Smooth muscle cell (in vitro differentiated cells): ENCODE measurements around the gene CCDC88C. TPM values are rescaled to one million over a fixed set of nuclear protein-coding genes. Genes with fewer than 3 reads are reported as not detected.

Experiments
- DNase-seq: peaks from one replicate; lab custom pipeline; 2025; ENCODE audit not compliant: unreplicated experiment; lab: John Stamatoyannopoulos, UW
- H2AFZ ChIP-seq: fragments of 200-600 bp; sonication (generic); 2 replicates; pipeline ENCODE4 v1.6.0; 2016; ENCODE audit warnings: antibody characterized with exemption, low read depth, mild to moderate bottlenecking
- H3F3A ChIP-seq: fragments of 200-600 bp; sonication (generic); 2 replicates; pipeline ENCODE4 v1.6.0; 2017; ENCODE audit warnings: antibody characterized with exemption, low read depth
- H3K27ac ChIP-seq: fragments of 200-600 bp; sonication (generic); 2 replicates; pipeline ENCODE4 v1.5.1; 2016; ENCODE audit warnings: low read depth, mild to moderate bottlenecking
- H3K27me3 ChIP-seq: fragments of 200-600 bp; sonication (generic); 2 replicates; pipeline ENCODE4 v1.6.1; 2016; ENCODE audit warnings: low read depth, mild to moderate bottlenecking
- H3K36me3 ChIP-seq: fragments of 200-600 bp; sonication (generic); 2 replicates; pipeline ENCODE4 v1.5.1; 2016; ENCODE audit warnings: low read depth
- H3K4me1 ChIP-seq: fragments of 200-600 bp; sonication (generic); 2 replicates; pipeline ENCODE4 v1.5.1; 2016; ENCODE audit warnings: low read depth
- H3K4me2 ChIP-seq: fragments of 200-600 bp; sonication (generic); 2 replicates; pipeline ENCODE4 v1.6.0; 2016; ENCODE audit warnings: mild to moderate bottlenecking
- H3K4me3 ChIP-seq: fragments of 200-600 bp; sonication (generic); 2 replicates; pipeline ENCODE4 v1.5.1; 2016; ENCODE audit warnings: mild to moderate bottlenecking
- H3K79me2 ChIP-seq: fragments of 200-600 bp; sonication (generic); 2 replicates; pipeline ENCODE4 v1.6.0; 2016; ENCODE audit warnings: low read depth, mild to moderate bottlenecking
- H3K9ac ChIP-seq: fragments of 200-600 bp; sonication (generic); 2 replicates; pipeline ENCODE4 v1.6.0; 2016; ENCODE audit warnings: low read depth
- H3K9me3 ChIP-seq: fragments of 200-600 bp; sonication (generic); replicated peaks from 2 replicates; pipeline ENCODE4 v1.5.1; 2016; ENCODE audit warnings: low read depth
- H4K20me1 ChIP-seq: fragments of 200-600 bp; sonication (generic); 2 replicates; pipeline ENCODE4 v1.6.0; 2016; ENCODE audit warnings: low read depth
- CTCF ChIP-seq: fragments of 200-600 bp; sonication (generic); IDR thresholded peaks from 2 replicates; pipeline ENCODE4 v1.5.1; 2017; ENCODE audit warnings: borderline replicate concordance, mild to moderate bottlenecking, antibody characterized with exemption; ENCODE audit not compliant: insufficient read depth, poor library complexity, severe bottlenecking
- WGBS: methylation state at CpG from one replicate; pipeline ENCODE4 v1.1.7; 2016; ENCODE audit warnings: low lambda C conversion rate; 5-methylcytosine and 5-hydroxymethylcytosine counted together
- polyA plus RNA-seq: library from polyadenylated mRNA; unstranded; fragments of >200 nt; fragmentation: Nextera tagmentation; extraction: Ambion mirVana; gene quantifications from 2 replicates; pipeline ENCODE4 v1.2.1, GENCODE V29; 2016
- total RNA-seq: library from RNA; depleted of rRNA; stranded (reverse); fragments of >200 nt; gene quantifications from 2 replicates; pipeline ENCODE4 v1.2.3, GENCODE V29; 2014

CCDC88C gene
- total and polyA plus RNA-seq, 2 experiments from 2014 or later = 1.1 TPM; not detected in 1

- no peak for DNase-seq
- no peaks in the 10 kb centered on the region for H3K36me3 ChIP-seq
- TF ChIP-seq CTCF = peak; percentile 10
- H3K4me3 ChIP-seq = peak overlapping the region; percentile 54
- H3K4me2 ChIP-seq = peak overlapping the region; percentile 89
- no peak overlapping the region for H3K27ac ChIP-seq
- H3K79me2 ChIP-seq = no peaks in the 10 kb centered on the region
- no peak overlapping the region for H2AFZ ChIP-seq
- H3K9me3 ChIP-seq = no peaks in the 10 kb centered on the region
- H3K4me1 ChIP-seq = peaks cover 7% of the 10 kb centered on the region
- H3K9ac ChIP-seq = peak overlapping the region; percentile 58
- H3K27me3 ChIP-seq = no peaks in the 10 kb centered on the region
- WGBS = 7% methylated on average over 33 of the region's 95 CpGs
- no peaks in the 10 kb centered on the region for H4K20me1 ChIP-seq
- H3F3A ChIP-seq = peaks cover 18% of the 10 kb centered on the region
These were observed 164.5 kb downstream of the CCDC88C start for GRCh38 chr14:91252871-91253794.

DNA sequence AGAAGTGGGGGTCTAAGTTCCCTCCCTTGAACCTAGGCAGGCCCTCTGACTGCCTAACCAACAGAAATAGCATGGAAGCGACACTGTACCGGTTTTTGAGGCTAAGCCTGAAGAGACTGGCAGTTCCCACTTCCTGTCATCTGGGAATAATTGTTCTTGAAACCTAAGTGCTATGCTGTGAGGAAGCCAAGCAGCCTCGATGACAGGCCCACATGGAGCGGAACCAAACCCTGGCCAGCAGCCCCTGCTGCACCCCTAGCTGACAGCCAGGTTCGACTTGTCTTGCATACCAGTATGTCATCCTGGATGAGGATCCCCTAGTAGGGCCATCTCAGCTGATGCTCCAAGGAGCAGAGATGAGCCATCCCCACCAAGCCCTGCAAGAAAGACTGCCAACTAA is 166.7 kb downstream of the CCDC88C start:
- no peaks in the 10 kb centered on the region for H3K9me3 ChIP-seq
- H3K79me2 ChIP-seq = no peaks in the 10 kb centered on the region
- WGBS = 65% methylated on average over 5 of the region's 5 CpGs
- H2AFZ ChIP-seq = no peak overlapping the region
- no peak for DNase-seq
- H3K4me3 ChIP-seq = no peak overlapping the region
- TF ChIP-seq CTCF = no peak
- H3K4me2 ChIP-seq = no peak overlapping the region
- no peaks in the 10 kb centered on the region for H3K36me3 ChIP-seq
- H3F3A ChIP-seq = peaks cover 7% of the 10 kb centered on the region
- no peak overlapping the region for H3K27ac ChIP-seq
- H3K27me3 ChIP-seq = no peaks in the 10 kb centered on the region
- no peak overlapping the region for H3K9ac ChIP-seq
- no peaks in the 10 kb centered on the region for H4K20me1 ChIP-seq
- peaks cover 7% of the 10 kb centered on the region for H3K4me1 ChIP-seq

- Histone ChIP-seq H3K9ac (no peak overlapping the region), H2AFZ (no peak overlapping the region), H3K4me3 (no peak overlapping the region), H3K9me3 (no peaks in the 10 kb centered on the region), H3K27me3 (no peaks in the 10 kb centered on the region), H3K36me3 (no peaks in the 10 kb centered on the region), H4K20me1 (no peaks in the 10 kb centered on the region), H3K4me1 (peaks cover 7% of the 10 kb centered on the region), H3K27ac (peak overlapping the region; percentile 50), H3K79me2 (no peaks in the 10 kb centered on the region), H3K4me2 (no peak overlapping the region), H3F3A (peaks cover 7% of the 10 kb centered on the region)
- no peak for DNase-seq
- WGBS = 66% methylated on average over 10 of the region's 10 CpGs
- no peak for TF ChIP-seq CTCF
These were observed 167.6 kb downstream of the CCDC88C start for GRCh38 chr14:91249841-91250616.
